ENCODE data around the gene PDXK.

DNA sequence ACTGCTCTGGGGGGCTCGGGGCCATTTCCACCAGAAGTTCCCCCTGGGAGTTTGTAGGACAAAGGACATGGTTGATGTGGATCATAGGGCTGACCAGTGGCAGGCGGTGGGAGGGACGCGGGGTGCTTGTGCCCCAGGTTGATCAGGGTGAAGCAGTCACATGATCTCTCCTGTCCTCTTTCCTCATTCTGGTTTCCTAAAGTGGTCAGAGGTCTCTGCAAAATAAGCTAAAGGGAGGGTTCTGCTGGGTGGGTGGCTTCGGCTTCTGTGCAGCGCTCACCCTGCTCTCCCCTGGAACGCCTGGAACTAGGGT, 9.2 kb downstream of the PDXK start:
- TF ChIP-seq, protein P1, sequence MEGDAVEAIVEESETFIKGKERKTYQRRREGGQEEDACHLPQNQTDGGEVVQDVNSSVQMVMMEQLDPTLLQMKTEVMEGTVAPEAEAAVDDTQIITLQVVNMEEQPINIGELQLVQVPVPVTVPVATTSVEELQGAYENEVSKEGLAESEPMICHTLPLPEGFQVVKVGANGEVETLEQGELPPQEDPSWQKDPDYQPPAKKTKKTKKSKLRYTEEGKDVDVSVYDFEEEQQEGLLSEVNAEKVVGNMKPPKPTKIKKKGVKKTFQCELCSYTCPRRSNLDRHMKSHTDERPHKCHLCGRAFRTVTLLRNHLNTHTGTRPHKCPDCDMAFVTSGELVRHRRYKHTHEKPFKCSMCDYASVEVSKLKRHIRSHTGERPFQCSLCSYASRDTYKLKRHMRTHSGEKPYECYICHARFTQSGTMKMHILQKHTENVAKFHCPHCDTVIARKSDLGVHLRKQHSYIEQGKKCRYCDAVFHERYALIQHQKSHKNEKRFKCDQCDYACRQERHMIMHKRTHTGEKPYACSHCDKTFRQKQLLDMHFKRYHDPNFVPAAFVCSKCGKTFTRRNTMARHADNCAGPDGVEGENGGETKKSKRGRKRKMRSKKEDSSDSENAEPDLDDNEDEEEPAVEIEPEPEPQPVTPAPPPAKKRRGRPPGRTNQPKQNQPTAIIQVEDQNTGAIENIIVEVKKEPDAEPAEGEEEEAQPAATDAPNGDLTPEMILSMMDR (IDR thresholded peaks at IDR 0.05): no peak
- no peak for TF ChIP-seq EP300 (IDR thresholded peaks at IDR 0.05)
- TF ChIP-seq POLR2A (IDR thresholded peaks at IDR 0.05): no peak

All from tibial nerve (tissue), 4 donors.